Gastroesophageal sphincter (tissue), 3 donors: ENCODE data around the gene GPSM3.

ENCODE experiments used
- EP300 ChIP-seq: sonication (generic); formaldehyde crosslinking; IDR thresholded peaks from one replicate; pipeline ENCODE4 v1.6.1; 2017; ENCODE audit warnings: antibody characterized with exemption, mild to moderate bottlenecking
- POLR2A ChIP-seq, 2 donors: fragments of 450-650 bp; IDR thresholded peaks; one replicate each; pipeline ENCODE4 v1.6.1; 2017; ENCODE audit warnings: antibody characterized with exemption in 2 of 2, mild to moderate bottlenecking in 2 of 2, moderate library complexity in 1 of 2
- TF ChIP-seq, protein P1 (sequence below), 4 experiments: fragments of 200-600 bp in 2 of 4; fragments of 450-650 bp in 2 of 4; sonication (generic) in 1 of 4; IDR thresholded peaks; one replicate each; pipeline ENCODE4 v1.5.1; 2017 to 2019; ENCODE audit warnings: antibody characterized with exemption in 4 of 4, mild to moderate bottlenecking in 2 of 4, moderate library complexity in 2 of 4

DNA sequence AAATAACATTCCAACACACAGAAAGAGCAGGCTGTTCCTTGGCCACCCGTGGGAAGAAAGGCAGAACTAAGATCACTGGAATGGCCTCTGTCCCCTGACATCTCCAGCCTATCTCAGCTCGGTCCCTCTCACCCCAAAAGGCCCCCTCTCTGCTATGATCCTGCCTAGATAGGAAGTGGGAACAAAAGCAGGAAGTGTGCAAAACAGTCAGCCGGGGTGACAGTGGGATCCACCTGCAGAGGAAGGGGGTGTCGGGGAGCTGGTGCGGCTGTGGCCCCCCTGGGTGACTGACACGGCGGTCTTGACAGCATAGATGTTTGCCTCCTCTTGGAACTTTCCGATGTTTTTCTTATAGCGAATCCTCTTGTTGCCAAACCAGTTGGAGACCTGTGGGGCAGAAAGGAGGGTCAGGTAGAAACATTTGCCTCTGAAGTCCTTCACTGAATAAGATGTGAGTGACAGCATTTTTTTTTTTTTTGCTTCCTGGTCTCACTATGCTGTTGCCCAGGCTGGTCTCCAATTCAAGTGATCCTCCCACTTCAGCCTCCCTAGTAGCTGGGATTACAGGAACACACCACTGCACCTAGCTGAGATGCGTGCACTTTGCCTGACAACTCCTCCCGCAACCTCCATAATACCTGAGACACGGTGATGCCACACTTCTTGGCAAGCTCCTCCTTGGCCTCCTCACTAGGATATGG is 5.3 kb downstream of the GPSM3 start:
- TF ChIP-seq EP300 (no peak), POLR2A (IDR thresholded peaks at IDR 0.05) (no peak)
- TF ChIP-seq, protein P1, sequence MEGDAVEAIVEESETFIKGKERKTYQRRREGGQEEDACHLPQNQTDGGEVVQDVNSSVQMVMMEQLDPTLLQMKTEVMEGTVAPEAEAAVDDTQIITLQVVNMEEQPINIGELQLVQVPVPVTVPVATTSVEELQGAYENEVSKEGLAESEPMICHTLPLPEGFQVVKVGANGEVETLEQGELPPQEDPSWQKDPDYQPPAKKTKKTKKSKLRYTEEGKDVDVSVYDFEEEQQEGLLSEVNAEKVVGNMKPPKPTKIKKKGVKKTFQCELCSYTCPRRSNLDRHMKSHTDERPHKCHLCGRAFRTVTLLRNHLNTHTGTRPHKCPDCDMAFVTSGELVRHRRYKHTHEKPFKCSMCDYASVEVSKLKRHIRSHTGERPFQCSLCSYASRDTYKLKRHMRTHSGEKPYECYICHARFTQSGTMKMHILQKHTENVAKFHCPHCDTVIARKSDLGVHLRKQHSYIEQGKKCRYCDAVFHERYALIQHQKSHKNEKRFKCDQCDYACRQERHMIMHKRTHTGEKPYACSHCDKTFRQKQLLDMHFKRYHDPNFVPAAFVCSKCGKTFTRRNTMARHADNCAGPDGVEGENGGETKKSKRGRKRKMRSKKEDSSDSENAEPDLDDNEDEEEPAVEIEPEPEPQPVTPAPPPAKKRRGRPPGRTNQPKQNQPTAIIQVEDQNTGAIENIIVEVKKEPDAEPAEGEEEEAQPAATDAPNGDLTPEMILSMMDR (IDR thresholded peaks at IDR 0.05) = no peak
